ENCODE results near the gene AKAP6. TPM values are rescaled to one million over a fixed set of nuclear protein-coding genes. Genes with fewer than 3 reads are reported as not detected.
"Not testable (repeated sequence)": the region's sequence is repeated elsewhere in the genome, so short reads cannot be mapped to it uniquely, and the experiment has no call there.

The AKAP6 gene
- total and polyA plus RNA-seq, 2 of the 8 experiments (the other 6 are each of a cell fraction or from before 2014, with no cell fraction given), result 0.09 to 0.89 TPM

DNA sequence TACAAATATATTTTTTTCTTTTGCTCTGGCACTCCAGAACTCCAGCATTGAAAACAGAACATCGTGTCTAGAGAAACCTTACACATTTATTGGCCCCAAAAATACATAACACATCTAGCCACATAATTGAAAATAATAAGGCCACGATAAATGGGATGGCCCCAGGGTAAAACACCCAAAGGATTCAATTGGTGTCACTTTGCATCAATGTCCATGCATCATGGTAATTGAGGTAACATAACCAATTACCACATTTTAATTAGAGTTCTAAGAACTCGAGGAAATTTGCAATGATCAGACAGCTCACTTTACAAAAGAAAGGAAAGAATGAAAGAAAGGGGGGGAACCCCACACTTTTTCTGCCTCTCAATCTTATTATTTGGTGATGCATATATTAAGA lies 457.8 kb downstream of the AKAP6 start:
- no peak overlapping the region for H2BK120ac ChIP-seq (replicated peaks; ENCODE audit: low read depth, low read length)
- no peak overlapping the region for H2BK12ac ChIP-seq (ENCODE audit: low read depth, low read length)
- no peaks in the 10 kb centered on the region for H3K36me3 ChIP-seq (ENCODE audit: control insufficient read depth in 2 of 4, insufficient read depth in 4 of 4, low read length in 3 of 4)
- H3K14ac ChIP-seq (ENCODE audit: insufficient read length), result no peak overlapping the region
- no peak for TF ChIP-seq PHF8 (conservative IDR thresholded peaks at IDR 0.05; ENCODE audit: low read depth, low read length)
- TF ChIP-seq EGR1 (IDR thresholded peaks at IDR 0.05; ENCODE audit: borderline replicate concordance, low read depth, low read length), result no peak
- H2AK5ac ChIP-seq (ENCODE audit: low read depth, low read length), result no peak overlapping the region
- no peaks in the 10 kb centered on the region for H3K79me1 ChIP-seq (ENCODE audit: low read depth, low read length)
- FAIRE-seq (no peak), DNase-seq (ENCODE audit: low read depth in 1 of 2, low spot score in 2 of 2) (no peak)
- no peak overlapping the region for H2AFZ ChIP-seq (ENCODE audit: low read length)
- H4K5ac ChIP-seq (ENCODE audit: insufficient read length, low read depth, low read length), result no peak overlapping the region
- no peak overlapping the region for H3K56ac ChIP-seq (replicated peaks; ENCODE audit: insufficient read length, low read depth, low read length)
- H4K20me1 ChIP-seq (replicated peaks in 1 of 2; ENCODE audit: control insufficient read depth in 1 of 2, insufficient read depth in 2 of 2, low read length in 2 of 2), result no peaks in the 10 kb centered on the region
- no peak overlapping the region for H4K8ac ChIP-seq (ENCODE audit: extremely low read depth, insufficient read depth, low read length)
- no peaks in the 10 kb centered on the region for H3K79me2 ChIP-seq (ENCODE audit: control insufficient read depth in 1 of 2, insufficient read depth in 2 of 2, low read length in 2 of 2)
- H2BK15ac ChIP-seq (ENCODE audit: low read length), result no peak overlapping the region
- H3K9ac ChIP-seq (replicated peaks in 1 of 4; ENCODE audit: extremely low read depth in 1 of 4, low read depth in 3 of 4, low read length in 3 of 4), result no peak overlapping the region
- no peak overlapping the region for H4K91ac ChIP-seq (replicated peaks; ENCODE audit: insufficient read length, low read length)
- H3K9me3 ChIP-seq (ENCODE audit: insufficient read depth in 2 of 2, low read depth in 1 of 2, low read length in 1 of 2), result no peaks in the 10 kb centered on the region
- no peak overlapping the region for H2BK20ac ChIP-seq (ENCODE audit: low read length)
- H3K27ac ChIP-seq (ENCODE audit: low read depth, low read length), result no peak overlapping the region
- no peaks in the 10 kb centered on the region for H3K27me3 ChIP-seq (replicated peaks in 1 of 4; ENCODE audit: control insufficient read depth in 3 of 4, extremely low read depth in 1 of 4, insufficient read depth in 3 of 4, low read length in 3 of 4)
- no peak overlapping the region for H3K4me3 ChIP-seq (ENCODE audit: extremely low read depth in 1 of 4, insufficient read depth in 2 of 4, low read depth in 3 of 4, low read length in 4 of 4)
- no peak overlapping the region for H3K18ac ChIP-seq (ENCODE audit: extremely low read depth, low read length)
- H3K4me2 ChIP-seq (ENCODE audit: insufficient read depth in 1 of 2, low read depth in 2 of 2, low read length in 2 of 2), result no peak overlapping the region
- no peaks in the 10 kb centered on the region for H3K4me1 ChIP-seq (replicated peaks in 1 of 4; ENCODE audit: control insufficient read depth in 3 of 4, insufficient read depth in 4 of 4, low read length in 3 of 4)
- ChIA-PET CTCF (ENCODE audit: partially characterized antibody) (no interaction called here), POLR2A (ENCODE audit: partially characterized antibody) (no interaction called here)
- no peak overlapping the region for H2BK5ac ChIP-seq (ENCODE audit: low read depth, low read length)
- H3K23ac ChIP-seq (ENCODE audit: insufficient read length), result no peak overlapping the region
- H3K4ac ChIP-seq (replicated peaks; ENCODE audit: insufficient read length, low read depth, low read length), result no peak overlapping the region
- WGBS, 2 experiments (ENCODE audit: extremely low coverage in 1 of 2, insufficient coverage in 1 of 2, insufficient read length in 1 of 2, insufficient replicate concordance in 2 of 2, low coverage in 1 of 2, low lambda C conversion rate in 2 of 2, missing lambda C conversion rate in 1 of 2), result 89% methylated on average over 3 of the region's 3 CpGs; no CpG with 5 or more reads in 1 of the 2 experiments
- no peaks in the 10 kb centered on the region for H3K23me2 ChIP-seq (ENCODE audit: low read depth, low read length)

DNA sequence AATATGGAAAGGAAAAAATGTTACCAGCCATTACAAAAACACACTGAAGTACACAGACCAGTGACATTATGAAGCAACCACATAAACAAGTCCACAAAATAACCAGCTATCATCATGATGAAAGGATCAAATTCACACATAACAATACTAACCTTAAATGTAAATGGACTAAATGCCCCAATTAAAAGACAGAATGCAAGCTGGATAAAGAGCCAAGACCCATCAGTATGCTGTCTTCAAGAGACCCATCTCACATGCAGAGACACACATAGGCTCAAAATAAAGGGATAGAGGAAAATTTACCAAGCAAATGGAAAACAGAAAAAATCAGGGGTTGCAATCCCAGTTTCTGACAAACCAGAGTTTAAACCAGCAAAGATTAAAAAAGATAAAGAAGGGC lies 463.9 kb downstream of the AKAP6 start:
- H3K23ac ChIP-seq (ENCODE audit: insufficient read length); FAIRE-seq; H3K9ac ChIP-seq (replicated peaks in 1 of 4; ENCODE audit: extremely low read depth in 1 of 4, low read depth in 3 of 4, low read length in 3 of 4); H2AK5ac ChIP-seq (ENCODE audit: low read depth, low read length); H2BK120ac ChIP-seq (replicated peaks; ENCODE audit: low read depth, low read length); H4K8ac ChIP-seq (ENCODE audit: extremely low read depth, insufficient read depth, low read length); H3K4me3 ChIP-seq (ENCODE audit: extremely low read depth in 1 of 4, insufficient read depth in 2 of 4, low read depth in 3 of 4, low read length in 4 of 4); H3K36me3 ChIP-seq (ENCODE audit: control insufficient read depth in 2 of 4, insufficient read depth in 4 of 4, low read length in 3 of 4); H4K5ac ChIP-seq (ENCODE audit: insufficient read length, low read depth, low read length); DNase-seq (ENCODE audit: low read depth in 1 of 2, low spot score in 2 of 2); H3K4ac ChIP-seq (replicated peaks; ENCODE audit: insufficient read length, low read depth, low read length); H3K79me1 ChIP-seq (ENCODE audit: low read depth, low read length); H3K23me2 ChIP-seq (ENCODE audit: low read depth, low read length); H2AFZ ChIP-seq (ENCODE audit: low read length); H3K27ac ChIP-seq (ENCODE audit: low read depth, low read length); H2BK5ac ChIP-seq (ENCODE audit: low read depth, low read length); H4K91ac ChIP-seq (replicated peaks; ENCODE audit: insufficient read length, low read length); H2BK20ac ChIP-seq (ENCODE audit: low read length); H3K27me3 ChIP-seq (replicated peaks in 1 of 4; ENCODE audit: control insufficient read depth in 3 of 4, extremely low read depth in 1 of 4, insufficient read depth in 3 of 4, low read length in 3 of 4); H3K4me2 ChIP-seq (ENCODE audit: insufficient read depth in 1 of 2, low read depth in 2 of 2, low read length in 2 of 2); H3K14ac ChIP-seq (ENCODE audit: insufficient read length); H3K4me1 ChIP-seq (replicated peaks in 1 of 4; ENCODE audit: control insufficient read depth in 3 of 4, insufficient read depth in 4 of 4, low read length in 3 of 4); H3K18ac ChIP-seq (ENCODE audit: extremely low read depth, low read length); H3K56ac ChIP-seq (replicated peaks; ENCODE audit: insufficient read length, low read depth, low read length); POLR2A ChIA-PET (ENCODE audit: partially characterized antibody); H3K9me3 ChIP-seq (ENCODE audit: insufficient read depth in 2 of 2, low read depth in 1 of 2, low read length in 1 of 2); H3K79me2 ChIP-seq (ENCODE audit: control insufficient read depth in 1 of 2, insufficient read depth in 2 of 2, low read length in 2 of 2); H2BK12ac ChIP-seq (ENCODE audit: low read depth, low read length); H4K20me1 ChIP-seq (replicated peaks in 1 of 2; ENCODE audit: control insufficient read depth in 1 of 2, insufficient read depth in 2 of 2, low read length in 2 of 2); H2BK15ac ChIP-seq (ENCODE audit: low read length): not testable (repeated sequence)
- CTCF ChIA-PET (ENCODE audit: partially characterized antibody), result interaction anchor here (0.6 kb wide), 2 partner anchors 194 to 1701 kb away, joined by 3 to 4 read pairs; no protein-coding TSS in a partner anchor
